ENCODE measurements around the gene VWA5B1.

DNA sequence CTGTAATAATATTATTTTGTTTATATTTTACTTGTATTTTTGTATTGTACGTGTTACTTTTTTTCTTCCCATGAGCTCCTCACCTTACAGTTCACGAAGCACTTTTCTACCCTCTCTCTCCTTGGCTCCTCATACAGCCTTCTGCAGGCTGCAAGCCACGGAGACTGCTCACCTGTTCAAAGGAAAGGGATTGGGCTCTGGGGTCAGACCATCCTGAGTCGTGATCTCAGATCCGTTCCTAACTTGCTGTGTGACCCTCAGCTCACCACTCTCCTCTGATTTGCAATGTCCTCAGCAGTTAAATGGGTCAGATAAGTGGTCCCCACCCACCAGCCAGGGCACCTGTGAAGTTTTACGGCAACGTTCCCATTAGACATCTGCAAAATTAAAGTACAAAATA lies 54.1 kb downstream of the VWA5B1 start:
- TF ChIP-seq, protein P1, sequence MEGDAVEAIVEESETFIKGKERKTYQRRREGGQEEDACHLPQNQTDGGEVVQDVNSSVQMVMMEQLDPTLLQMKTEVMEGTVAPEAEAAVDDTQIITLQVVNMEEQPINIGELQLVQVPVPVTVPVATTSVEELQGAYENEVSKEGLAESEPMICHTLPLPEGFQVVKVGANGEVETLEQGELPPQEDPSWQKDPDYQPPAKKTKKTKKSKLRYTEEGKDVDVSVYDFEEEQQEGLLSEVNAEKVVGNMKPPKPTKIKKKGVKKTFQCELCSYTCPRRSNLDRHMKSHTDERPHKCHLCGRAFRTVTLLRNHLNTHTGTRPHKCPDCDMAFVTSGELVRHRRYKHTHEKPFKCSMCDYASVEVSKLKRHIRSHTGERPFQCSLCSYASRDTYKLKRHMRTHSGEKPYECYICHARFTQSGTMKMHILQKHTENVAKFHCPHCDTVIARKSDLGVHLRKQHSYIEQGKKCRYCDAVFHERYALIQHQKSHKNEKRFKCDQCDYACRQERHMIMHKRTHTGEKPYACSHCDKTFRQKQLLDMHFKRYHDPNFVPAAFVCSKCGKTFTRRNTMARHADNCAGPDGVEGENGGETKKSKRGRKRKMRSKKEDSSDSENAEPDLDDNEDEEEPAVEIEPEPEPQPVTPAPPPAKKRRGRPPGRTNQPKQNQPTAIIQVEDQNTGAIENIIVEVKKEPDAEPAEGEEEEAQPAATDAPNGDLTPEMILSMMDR (IDR thresholded peaks at IDR 0.05; ENCODE audit: low read length): no peak
- TF ChIP-seq EZH2 (optimal IDR thresholded peaks at IDR 0.05; ENCODE audit: low read depth, low read length): no peak
- no peak for TF ChIP-seq EZH2phosphoT487 (IDR thresholded peaks at IDR 0.05; ENCODE audit: low read length)
